ENCODE results near the gene TMEM212.

TMEM212 gene

GRCh38 chr3:171860830-171861535 is 17.8 kb downstream of the TMEM212 start:
- no peak for DNase-seq

GRCh38 chr3:171862392-171862791 is 19.2 kb downstream of the TMEM212 start:
- no peak for DNase-seq

- no peak for DNase-seq
Measured at GRCh38 chr3:171862993-171863521, 19.9 kb downstream of the TMEM212 start.

GRCh38 chr3:171863920-171864319 is 20.8 kb downstream of the TMEM212 start:
- no peak for DNase-seq

GRCh38 chr3:171865191-171865865 is 22.2 kb downstream of the TMEM212 start:
- no peak for DNase-seq

GRCh38 chr3:171867981-171868380 is 24.8 kb downstream of the TMEM212 start:
- DNase-seq, result no peak

GRCh38 chr3:171871392-171872274 is 28.5 kb downstream of the TMEM212 start:
- DNase-seq, result no peak

- DNase-seq, result no peak
Measured at GRCh38 chr3:171873580-171873979, 30.4 kb downstream of the TMEM212 start.

GRCh38 chr3:171874251-171874681 is 31.1 kb downstream of the TMEM212 start:
- no peak for DNase-seq

- no peak for DNase-seq
Measured at GRCh38 chr3:171874879-171875278, 31.7 kb downstream of the TMEM212 start.

GRCh38 chr3:171875923-171876412 is 32.8 kb downstream of the TMEM212 start:
- DNase-seq, result no peak

GRCh38 chr3:171876680-171877147 is 33.6 kb downstream of the TMEM212 start:
- no peak for DNase-seq

- DNase-seq, result no peak
Measured at GRCh38 chr3:171878461-171879225, 35.5 kb downstream of the TMEM212 start.

GRCh38 chr3:171879472-171879871 is 36.3 kb downstream of the TMEM212 start:
- DNase-seq, result no peak

- no peak for DNase-seq
Measured at GRCh38 chr3:171880101-171880870, 37.1 kb downstream of the TMEM212 start.

- no peak for DNase-seq
Measured at GRCh38 chr3:171881251-171881650, 38.1 kb downstream of the TMEM212 start.

- DNase-seq, result no peak
Measured at GRCh38 chr3:171883257-171883892, 40.2 kb downstream of the TMEM212 start.

- DNase-seq, result no peak
Measured at GRCh38 chr3:171883893-171884279, 40.7 kb downstream of the TMEM212 start.

GRCh38 chr3:171888466-171888865 is 45.3 kb downstream of the TMEM212 start:
- DNase-seq, result no peak

- DNase-seq, result no peak
Measured at GRCh38 chr3:171890398-171890797, 47.2 kb downstream of the TMEM212 start.

- DNase-seq, result no peak
Measured at GRCh38 chr3:171892457-171892856, 49.3 kb downstream of the TMEM212 start.

All from CD4-positive, alpha-beta T cell treated with Interleukin-4 for 4 hours (primary cell).